Effector CD8-positive, alpha-beta T cell (primary cell): ENCODE measurements around the gene VIPAS39.
"Not testable (repeated sequence)": the region's sequence is repeated elsewhere in the genome, so short reads cannot be mapped to it uniquely, and the experiment has no call there.

Experiments
- DNase-seq: peaks from one replicate; lab custom pipeline; 2025; lab: John Stamatoyannopoulos, UW

The VIPAS39 gene

GRCh38 chr14:77470224-77470870, 12.9 kb upstream of the VIPAS39 start:
- DNase-seq, result no peak

DNA sequence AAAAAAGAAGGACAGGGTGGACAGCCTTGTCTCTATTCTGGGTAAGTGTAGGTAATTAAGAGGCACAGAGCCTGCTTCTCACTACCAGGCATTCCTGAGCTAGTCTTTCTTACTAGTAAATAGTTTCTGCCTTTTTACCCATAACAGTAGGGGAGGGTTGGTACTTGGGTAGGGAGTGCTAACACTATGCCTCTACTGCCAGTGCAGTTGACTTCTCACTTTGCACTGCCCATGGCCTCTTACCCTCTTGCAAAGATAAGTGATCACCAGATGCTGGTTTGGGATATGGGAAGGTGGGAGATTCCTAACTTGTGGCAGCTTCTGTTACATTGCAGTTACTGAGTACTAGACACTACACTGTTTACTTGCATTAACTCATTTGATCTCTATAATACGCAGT, 12.1 kb upstream of the VIPAS39 start:
- DNase-seq, result no peak

DNA sequence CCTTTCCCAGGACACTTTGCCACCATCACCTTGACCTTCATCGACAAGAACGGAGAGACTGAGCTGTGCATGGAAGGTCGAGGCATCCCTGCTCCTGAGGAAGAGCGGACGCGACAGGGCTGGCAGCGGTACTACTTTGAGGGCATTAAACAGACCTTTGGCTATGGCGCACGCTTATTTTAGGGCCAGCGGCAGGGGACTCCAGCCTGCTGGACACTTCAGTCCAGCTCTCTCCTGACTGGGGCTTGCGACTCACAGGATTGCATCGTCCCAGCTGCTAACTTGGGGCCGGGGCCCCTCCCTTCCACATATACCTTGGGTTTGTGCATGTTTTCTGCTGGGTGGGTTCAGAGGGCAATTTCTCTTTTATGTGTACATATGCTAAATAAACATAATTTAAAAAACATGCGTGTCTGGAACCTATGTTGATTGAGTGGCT, 11.7 kb upstream of the VIPAS39 start:
- DNase-seq, result no peak

DNA sequence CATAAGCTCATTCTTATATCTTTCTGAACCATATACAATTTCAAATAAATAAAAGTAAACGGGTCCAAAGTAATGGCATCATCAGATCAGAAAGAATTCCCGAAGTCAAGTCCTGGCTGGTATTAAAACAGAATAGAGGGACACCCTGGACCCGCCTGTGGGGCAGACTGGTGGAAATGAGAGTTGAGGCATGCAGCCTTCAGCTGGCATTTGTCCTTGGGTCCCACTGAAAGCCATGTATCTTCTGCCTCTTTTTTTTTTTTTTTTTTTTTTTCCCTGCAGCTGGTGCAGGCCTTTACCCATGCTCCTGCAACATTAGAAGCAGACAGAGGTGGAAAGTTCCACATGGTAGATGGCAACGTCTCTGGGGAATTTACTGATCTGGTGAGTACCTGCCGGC, 10.4 kb upstream of the VIPAS39 start:
- DNase-seq, result no peak

DNA sequence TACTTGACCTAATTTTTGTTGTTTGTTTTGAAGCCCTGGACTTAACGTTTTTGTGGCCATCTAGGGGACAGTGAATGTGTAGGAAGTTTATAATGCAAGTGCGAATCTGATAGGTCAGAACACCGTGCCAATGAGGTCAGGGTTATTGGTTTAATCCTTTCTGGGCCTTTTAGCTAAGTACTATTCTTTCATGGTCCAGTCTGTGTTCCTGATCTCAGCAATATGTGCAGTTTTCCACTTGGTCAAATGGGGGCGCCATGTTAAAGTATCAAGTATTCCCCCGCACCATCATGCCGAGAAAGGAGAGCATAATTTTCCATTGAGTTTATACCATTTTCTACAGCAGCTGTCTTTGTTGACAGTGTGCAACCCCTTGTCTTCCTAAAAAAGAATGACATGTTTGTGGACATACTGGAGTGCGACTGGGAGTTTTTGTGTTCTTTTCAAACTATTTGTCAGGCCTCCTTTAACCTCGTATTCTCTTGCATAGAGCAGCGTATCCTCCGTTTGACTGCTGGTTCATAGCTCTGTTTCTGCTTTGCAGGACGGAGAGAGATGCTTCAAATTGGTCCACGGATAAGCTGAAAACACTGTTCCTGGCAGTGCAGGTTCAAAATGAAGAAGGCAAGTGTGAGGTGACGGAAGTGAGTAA, 1.8 kb upstream of the VIPAS39 start:
- DNase-seq, result peak; percentile 38

DNA sequence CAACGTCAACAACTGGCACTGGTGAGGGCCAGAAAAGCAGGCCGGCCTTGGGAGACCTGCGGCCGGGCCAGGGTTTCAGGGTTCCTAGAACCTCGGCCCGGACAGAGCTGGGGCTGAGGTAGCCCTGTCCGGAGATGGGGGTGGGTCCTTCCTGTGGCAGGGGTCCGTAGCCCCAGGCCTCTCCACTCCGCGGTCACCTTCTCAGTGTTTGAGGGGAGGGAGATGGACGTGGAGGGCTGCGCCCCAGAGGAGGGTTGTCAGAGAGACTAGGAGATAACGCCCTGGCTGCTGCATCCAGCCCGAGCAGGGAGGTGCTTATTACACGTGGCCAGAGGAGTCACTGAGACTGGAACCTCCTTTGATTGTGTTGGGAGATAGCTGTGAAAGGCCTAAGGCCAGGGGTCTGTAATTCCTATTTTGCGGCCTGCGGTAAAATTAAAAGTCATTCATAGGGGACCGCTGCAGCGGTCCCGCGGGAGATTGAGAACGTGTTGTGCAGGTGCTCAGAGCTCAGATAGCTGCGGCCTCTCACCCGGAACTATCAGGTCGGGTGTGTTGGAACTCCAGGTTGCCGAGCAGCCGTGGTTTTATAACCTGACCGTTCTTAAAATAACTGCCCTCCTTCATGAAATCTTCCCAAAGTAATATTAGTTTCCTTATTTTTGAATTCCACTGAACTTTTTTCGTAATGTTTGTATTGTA, 999 bp upstream of the VIPAS39 start:
- DNase-seq, result peak; percentile 8

- no peak for DNase-seq
Observed at GRCh38 chr14:77457115-77457521, 283 bp downstream of the VIPAS39 start.

DNA sequence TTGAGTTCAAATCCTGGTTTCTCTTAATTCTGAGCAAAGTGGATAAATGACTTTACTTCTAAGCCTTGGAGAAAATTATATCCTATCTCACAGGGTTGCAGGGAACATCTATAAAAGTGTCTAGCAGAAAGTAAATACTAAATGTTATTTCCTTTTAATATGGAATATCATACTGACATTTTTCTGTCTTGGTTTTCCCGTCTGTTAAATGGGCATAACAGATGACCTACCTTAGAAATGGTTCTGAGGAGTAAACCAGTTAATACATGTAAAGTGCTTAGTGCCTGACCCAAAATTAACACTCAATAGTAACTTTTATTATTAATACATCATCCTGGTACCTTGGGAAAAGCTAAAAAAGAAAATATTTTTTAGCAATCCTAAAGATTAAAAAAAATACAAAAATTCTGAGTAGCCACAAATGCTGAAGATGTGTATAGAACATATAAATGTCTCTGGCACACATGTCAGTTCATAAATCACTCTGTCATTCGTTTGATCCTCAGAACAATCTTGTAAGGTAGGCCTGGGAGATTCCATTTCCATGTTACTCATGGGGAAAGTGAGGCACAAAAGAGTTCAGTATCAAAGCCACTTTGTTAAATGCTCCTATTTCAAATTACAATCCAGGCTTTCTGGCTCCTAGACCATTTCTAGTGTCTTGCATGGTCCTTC, 1.3 kb downstream of the VIPAS39 start:
- no peak for DNase-seq

GRCh38 chr14:77442196-77442595, 15.2 kb downstream of the VIPAS39 start:
- DNase-seq, result no peak

DNA sequence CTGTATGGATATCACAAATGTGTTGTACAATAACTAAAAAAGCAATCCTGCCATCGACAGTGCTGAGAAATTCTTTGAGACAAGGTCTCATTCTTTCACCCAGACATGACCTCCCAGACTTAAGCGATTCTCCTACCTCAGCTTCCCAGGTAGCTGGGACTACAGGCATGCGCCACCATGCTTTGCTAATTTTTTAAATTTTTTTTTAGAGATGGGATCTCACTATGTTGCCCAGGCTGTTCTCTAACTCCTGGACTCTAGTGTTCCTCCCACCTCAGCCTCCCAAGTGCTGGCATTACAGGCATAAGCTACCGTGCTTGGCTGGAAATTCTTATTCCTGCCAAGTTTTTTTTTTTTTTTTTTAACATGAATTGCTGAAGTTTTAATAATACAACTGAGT, 17.5 kb downstream of the VIPAS39 start:
- DNase-seq, result no peak

- DNase-seq, result no peak
Observed at GRCh38 chr14:77438596-77438995, 18.8 kb downstream of the VIPAS39 start.

DNA sequence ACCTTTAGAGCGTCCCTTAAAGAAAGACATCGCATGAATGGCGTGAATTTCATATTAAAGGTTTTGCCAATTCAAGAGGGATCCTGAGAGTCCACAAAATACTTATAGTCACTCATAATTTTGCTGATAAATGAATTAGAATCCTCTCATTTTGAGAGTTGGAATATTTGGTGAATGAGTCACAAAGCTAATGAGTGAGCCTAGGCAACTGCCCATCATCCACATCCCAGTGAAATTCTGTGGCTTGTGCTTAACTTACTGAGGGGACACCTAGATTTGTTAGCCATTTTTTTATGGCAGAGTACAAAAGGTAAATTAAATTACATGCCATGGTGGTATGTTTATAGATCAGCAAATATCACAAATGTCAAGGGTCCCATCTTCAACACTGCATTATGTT, 21.4 kb downstream of the VIPAS39 start:
- no peak for DNase-seq

GRCh38 chr14:77426396-77426795, 31.0 kb downstream of the VIPAS39 start:
- DNase-seq, result no peak

GRCh38 chr14:77424862-77425261, 32.5 kb downstream of the VIPAS39 start:
- DNase-seq, result no peak

DNA sequence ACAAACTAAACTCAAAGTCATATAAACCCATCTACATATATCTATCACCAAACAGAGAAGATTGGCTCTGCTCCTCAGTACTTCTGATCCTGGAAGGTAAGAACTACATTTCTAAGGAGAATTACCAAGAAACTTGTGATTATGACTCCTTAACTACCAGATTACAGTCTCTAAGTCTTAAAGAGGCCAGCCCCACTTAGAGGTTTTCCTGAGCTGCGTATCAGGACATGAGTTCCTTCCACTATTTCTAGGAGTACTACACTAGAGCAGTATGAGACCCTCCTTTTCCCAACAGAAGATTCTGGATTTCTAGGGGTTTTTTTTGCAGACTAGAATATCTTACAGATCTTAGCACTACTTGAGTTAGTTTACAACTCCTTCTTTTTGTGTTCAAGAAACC, 34.0 kb downstream of the VIPAS39 start, which contains the start of gene NOXRED1:
NOXRED1 (minus strand) TSS at position 101 of the 400 bp plus-strand sequence. CDS start 634 bp downstream, outside the sequence.
- DNase-seq, result no peak

- DNase-seq, result no peak
Observed at GRCh38 chr14:77421201-77421600, 36.2 kb downstream of the VIPAS39 start.

- DNase-seq, result no peak
Observed at GRCh38 chr14:77416836-77417235, 40.6 kb downstream of the VIPAS39 start.

DNA sequence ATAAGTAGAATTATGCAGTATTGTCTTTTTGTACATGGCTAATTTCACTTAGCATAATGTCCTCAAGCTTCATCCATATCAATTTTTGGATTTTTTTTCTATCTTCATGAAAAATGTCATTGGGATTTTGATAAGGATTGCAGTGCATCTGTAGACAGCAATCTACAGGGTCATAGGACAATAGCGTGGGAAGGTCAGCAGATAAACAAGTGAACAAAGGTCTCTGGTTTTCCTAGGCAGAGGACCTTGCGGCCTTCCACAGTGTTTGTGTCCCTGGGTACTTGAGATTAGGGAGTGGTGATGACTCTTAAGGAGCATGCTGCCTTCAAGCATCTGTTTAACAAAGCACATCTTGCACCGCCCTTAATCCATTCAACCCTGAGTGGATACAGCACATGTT, 41.3 kb downstream of the VIPAS39 start:
- DNase-seq, result not testable (repeated sequence)

DNA sequence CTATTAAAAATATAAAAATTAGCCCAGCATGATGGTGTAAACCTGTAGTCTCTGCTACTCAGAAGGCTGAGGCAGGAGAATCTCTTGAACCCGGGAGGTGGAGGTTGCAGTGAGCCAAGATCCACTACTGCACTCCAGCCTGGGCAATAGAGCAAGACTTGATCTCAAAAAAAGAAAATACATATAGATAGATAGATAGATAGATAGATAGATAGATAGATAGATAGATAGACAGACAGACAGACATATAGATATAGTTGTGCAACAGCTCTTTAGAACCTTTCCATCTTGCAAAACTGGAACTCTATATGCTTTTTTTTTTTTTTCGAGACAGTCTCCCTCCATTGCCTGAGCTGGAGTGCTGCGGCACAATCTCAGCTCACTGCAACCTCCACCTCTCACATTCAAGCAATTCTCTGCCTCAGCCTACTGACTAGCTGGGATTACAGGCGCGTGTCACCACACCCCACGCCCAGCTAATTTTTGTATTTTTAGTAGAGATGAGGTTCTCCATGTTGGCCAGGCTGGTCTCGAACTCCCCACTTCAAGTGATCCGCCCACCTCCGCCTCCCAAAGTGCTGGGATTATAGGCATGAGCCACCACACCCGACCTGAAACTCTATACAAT, 41.9 kb downstream of the VIPAS39 start:
- not testable (repeated sequence) for DNase-seq

DNA sequence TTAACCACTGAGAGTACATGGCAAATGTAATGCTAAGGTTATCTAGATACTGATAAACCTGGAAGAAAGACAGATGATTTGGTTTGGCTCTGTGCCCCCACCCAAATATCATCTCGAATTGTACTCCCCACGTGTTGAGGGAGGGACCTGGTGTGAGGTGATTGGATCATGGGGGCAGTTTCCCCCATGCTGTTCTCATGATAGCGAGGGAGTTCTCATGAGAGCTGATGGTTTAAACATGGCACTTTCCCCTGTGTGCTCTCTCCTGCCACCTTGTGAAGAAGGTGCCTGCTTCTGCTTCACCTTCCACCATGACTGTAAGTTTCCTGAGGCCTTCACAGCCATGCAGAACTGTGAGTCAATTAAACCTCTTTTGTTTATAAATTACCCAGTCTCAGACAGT, 48.3 kb downstream of the VIPAS39 start:
- DNase-seq, result no peak

GRCh38 chr14:77407158-77407557, 50.2 kb downstream of the VIPAS39 start:
- DNase-seq, result no peak

- DNase-seq, result no peak
Observed at GRCh38 chr14:77406718-77407117, 50.7 kb downstream of the VIPAS39 start.
